CD8-positive, alpha-beta memory T cell (primary cell): Measurements from ENCODE around the gene PSMG1. TPM values are rescaled to one million over a fixed set of nuclear protein-coding genes. Genes with fewer than 3 reads are reported as not detected.
"Not testable (repeated sequence)": the region's sequence is repeated elsewhere in the genome, so short reads cannot be mapped to it uniquely, and the experiment has no call there.

Experiments
- CTCF ChIA-PET: fragments of 350-600 bp; sonication (Branson Sonifier 250); formaldehyde crosslinking; loops from one replicate; lab custom pipeline; 2021; ENCODE audit warnings: antibody characterized with exemption; lab: Charles Lee
- POLR2A ChIA-PET: fragments of 350-600 bp; sonication (Branson Sonifier 250); formaldehyde crosslinking; loops from one replicate; lab custom pipeline; 2021; ENCODE audit warnings: antibody characterized with exemption; lab: Charles Lee
- DNase-seq, 5 donors: peaks; one replicate each; pipeline versions ENCODE4 v3.0.0 to v3.0.0-alpha.2; 2020 to 2022; ENCODE audit warnings: mixed read lengths in 1 of 5
- H3K27ac ChIP-seq: one replicate; pipeline ENCODE4 v1.7.0; 2013; ENCODE audit warnings: low read depth, mild to moderate bottlenecking, low read length, moderate library complexity
- H3K27me3 ChIP-seq: 2 replicates; pipeline ENCODE4 v1.7.0; 2013; ENCODE audit warnings: low read length, mild to moderate bottlenecking; ENCODE audit not compliant: insufficient read depth, poor library complexity, severe bottlenecking
- H3K36me3 ChIP-seq: 2 replicates; pipeline ENCODE4 v1.7.0; 2013; ENCODE audit warnings: mild to moderate bottlenecking, low read length, moderate library complexity; ENCODE audit not compliant: insufficient read depth
- H3K4me1 ChIP-seq: 2 replicates; pipeline ENCODE4 v1.7.0; 2013; ENCODE audit warnings: mild to moderate bottlenecking, low read length, moderate library complexity; ENCODE audit not compliant: insufficient read depth
- H3K4me3 ChIP-seq: 2 replicates; pipeline ENCODE4 v1.7.0; 2013; ENCODE audit warnings: mild to moderate bottlenecking, low read length
- H3K9me3 ChIP-seq: 2 replicates; pipeline ENCODE4 v1.7.0; 2013; ENCODE audit warnings: mild to moderate bottlenecking, low read length
- H3K27ac Mint-ChIP-seq, 8 donors: one replicate each; pipeline ENCODE4 v1.8.0; 2020 to 2021; ENCODE audit warnings: mixed read lengths in 8 of 8, mild to moderate bottlenecking in 6 of 8, inconsistent platforms in 3 of 8, moderate library complexity in 3 of 8
- H3K27me3 Mint-ChIP-seq, 2 donors: one replicate each; pipeline ENCODE4 v1.8.0; 2020 to 2021; ENCODE audit warnings: mixed read lengths in 2 of 2, mild to moderate bottlenecking in 1 of 2, moderate library complexity in 1 of 2
- H3K36me3 Mint-ChIP-seq, 3 donors: one replicate each; pipeline ENCODE4 v1.8.0; 2020 to 2021; ENCODE audit warnings: mixed read lengths in 3 of 3, inconsistent platforms in 1 of 3, mild to moderate bottlenecking in 1 of 3
- H3K4me1 Mint-ChIP-seq, 3 donors: one replicate each; pipeline ENCODE4 v1.8.0; 2020 to 2021; ENCODE audit warnings: mixed read lengths in 3 of 3, inconsistent platforms in 1 of 3, mild to moderate bottlenecking in 1 of 3
- H3K4me3 Mint-ChIP-seq, 7 donors: one replicate each; pipeline ENCODE4 v1.8.0; 2020 to 2021; ENCODE audit warnings: mixed read lengths in 7 of 7, mild to moderate bottlenecking in 6 of 7, moderate library complexity in 4 of 7, inconsistent platforms in 2 of 7
- H3K9me3 Mint-ChIP-seq, 5 donors: one replicate each; pipeline ENCODE4 v1.8.0; 2020 to 2022; ENCODE audit warnings: mixed read lengths in 5 of 5, mild to moderate bottlenecking in 3 of 5, moderate library complexity in 2 of 5, inconsistent platforms in 1 of 5
- polyA plus RNA-seq: library from polyadenylated mRNA; unstranded; fragments of 300-500 nt; fragmentation: Illumina TruSeq; gene quantifications from one replicate; pipeline ENCODE4 v1.2.3, GENCODE V29; 2021
- total RNA-seq, 2 experiments: library from RNA; stranded (reverse); gene quantifications; one replicate each; pipeline ENCODE4 v1.2.3, GENCODE V29; 2021

PSMG1 gene
- total and polyA plus RNA-seq, 3 experiments from 2014 or later: 37.2 to 105 (median 102) TPM

- no peak overlapping the region for H3K27ac Mint-ChIP-seq
- Histone ChIP-seq H3K36me3 (no peaks in the 10 kb centered on the region), H3K4me1 (no peaks in the 10 kb centered on the region), H3K27me3 (no peaks in the 10 kb centered on the region), H3K27ac (no peak overlapping the region), H3K9me3 (no peaks in the 10 kb centered on the region), H3K4me3 (no peak overlapping the region)
- H3K4me3 Mint-ChIP-seq: no peak overlapping the region
- H3K36me3 Mint-ChIP-seq: peaks cover 0 to 7% (median 2%) of the 10 kb centered on the region in 3 donors
- ChIA-PET CTCF (no interaction called here), POLR2A (no interaction called here)
- H3K27me3 Mint-ChIP-seq: peaks cover 7 to 22% of the 10 kb centered on the region in 2 donors
- peaks cover 5 to 20% (median 17%) of the 10 kb centered on the region in 5 donors for H3K9me3 Mint-ChIP-seq
- no peaks in the 10 kb centered on the region for H3K4me1 Mint-ChIP-seq
- no peak for DNase-seq
Measured at GRCh38 chr21:39161064-39161463, 22.2 kb downstream of the PSMG1 start.

- POLR2A ChIA-PET: no interaction called here
Measured at GRCh38 chr21:39159342-39160063, 23.7 kb downstream of the PSMG1 start.

GRCh38 chr21:39157241-39157640 lies 26.0 kb downstream of the PSMG1 start:
- H3K4me3 ChIP-seq, CTCF ChIA-PET, H3K4me1 ChIP-seq, DNase-seq, H3K4me1 Mint-ChIP-seq, POLR2A ChIA-PET, H3K27ac ChIP-seq, H3K36me3 Mint-ChIP-seq, H3K9me3 Mint-ChIP-seq, H3K4me3 Mint-ChIP-seq, H3K27ac Mint-ChIP-seq, H3K36me3 ChIP-seq, H3K27me3 ChIP-seq, H3K9me3 ChIP-seq: not testable (repeated sequence)
- peaks cover 4 to 15% of the 10 kb centered on the region in 2 donors for H3K27me3 Mint-ChIP-seq

More at GRCh38 chr21:39159342-39160063, 23.7 kb downstream of the PSMG1 start:
- no peak overlapping the region for H3K4me3 Mint-ChIP-seq
- CTCF ChIA-PET: no interaction called here
- no peaks in the 10 kb centered on the region for H3K4me1 Mint-ChIP-seq
- H3K36me3 Mint-ChIP-seq: peaks cover 0 to 7% (median 2%) of the 10 kb centered on the region in 3 donors
- Histone ChIP-seq H3K4me1 (no peaks in the 10 kb centered on the region), H3K27me3 (no peaks in the 10 kb centered on the region), H3K4me3 (no peak overlapping the region), H3K27ac (no peak overlapping the region), H3K9me3 (no peaks in the 10 kb centered on the region), H3K36me3 (no peaks in the 10 kb centered on the region)
- no peak for DNase-seq
- peaks cover 4 to 14% of the 10 kb centered on the region in 2 donors for H3K27me3 Mint-ChIP-seq
- no peak overlapping the region for H3K27ac Mint-ChIP-seq
- peaks cover 4 to 13% (median 9%) of the 10 kb centered on the region in 5 donors for H3K9me3 Mint-ChIP-seq

GRCh38 chr21:39156024-39156423 lies 27.2 kb downstream of the PSMG1 start:
- Histone ChIP-seq H3K4me3 (no peak overlapping the region), H3K4me1 (no peaks in the 10 kb centered on the region), H3K27me3 (no peaks in the 10 kb centered on the region), H3K9me3 (no peaks in the 10 kb centered on the region), H3K36me3 (no peaks in the 10 kb centered on the region), H3K27ac (no peak overlapping the region)
- no peaks in the 10 kb centered on the region for H3K36me3 Mint-ChIP-seq
- ChIA-PET CTCF (no interaction called here), POLR2A (no interaction called here)
- H3K9me3 Mint-ChIP-seq: no peaks in the 10 kb centered on the region
- peaks cover 7 to 13% of the 10 kb centered on the region in 2 donors for H3K27me3 Mint-ChIP-seq
- no peak overlapping the region for H3K4me3 Mint-ChIP-seq
- DNase-seq: no peak
- H3K4me1 Mint-ChIP-seq: no peaks in the 10 kb centered on the region
- H3K27ac Mint-ChIP-seq: no peak overlapping the region

- Mint-ChIP-seq H3K27me3 (peaks cover 6 to 13% of the 10 kb centered on the region in 2 donors), H3K36me3 (no peaks in the 10 kb centered on the region)
- POLR2A ChIA-PET: no interaction called here
Measured at GRCh38 chr21:39155578-39155977, 27.7 kb downstream of the PSMG1 start.

GRCh38 chr21:39153842-39154241 lies 29.4 kb downstream of the PSMG1 start:
- no peak overlapping the region for H3K4me3 ChIP-seq
- H3K9me3 Mint-ChIP-seq: no peaks in the 10 kb centered on the region
- DNase-seq: no peak
- ChIA-PET CTCF (no interaction called here), POLR2A (no interaction called here)
- H3K9me3 ChIP-seq: no peaks in the 10 kb centered on the region
- no peak overlapping the region for H3K27ac ChIP-seq
- H3K36me3 Mint-ChIP-seq: no peaks in the 10 kb centered on the region
- H3K27ac Mint-ChIP-seq: no peak overlapping the region
- H3K36me3 ChIP-seq: no peaks in the 10 kb centered on the region
- no peaks in the 10 kb centered on the region for H3K27me3 ChIP-seq
- H3K4me1 Mint-ChIP-seq: no peaks in the 10 kb centered on the region
- H3K27me3 Mint-ChIP-seq: peaks cover 9 to 19% of the 10 kb centered on the region in 2 donors
- no peaks in the 10 kb centered on the region for H3K4me1 ChIP-seq
- no peak overlapping the region for H3K4me3 Mint-ChIP-seq

More at GRCh38 chr21:39155578-39155977, 27.7 kb downstream of the PSMG1 start:
- Mint-ChIP-seq H3K4me3 (no peak overlapping the region), H3K4me1 (no peaks in the 10 kb centered on the region), H3K27ac (no peak overlapping the region), H3K9me3 (no peaks in the 10 kb centered on the region)
- H3K4me1 ChIP-seq: no peaks in the 10 kb centered on the region
- H3K9me3 ChIP-seq: no peaks in the 10 kb centered on the region
- CTCF ChIA-PET: no interaction called here
- H3K36me3 ChIP-seq: no peaks in the 10 kb centered on the region
- no peaks in the 10 kb centered on the region for H3K27me3 ChIP-seq
- H3K27ac ChIP-seq: no peak overlapping the region
- no peak overlapping the region for H3K4me3 ChIP-seq
- no peak for DNase-seq

- peaks cover 9 to 21% of the 10 kb centered on the region in 2 donors for H3K27me3 Mint-ChIP-seq
- no peak overlapping the region for H3K4me3 Mint-ChIP-seq
Measured at GRCh38 chr21:39153373-39153772, 29.9 kb downstream of the PSMG1 start.

GRCh38 chr21:39152271-39152670 lies 31.0 kb downstream of the PSMG1 start:
- Histone ChIP-seq H3K4me1 (no peaks in the 10 kb centered on the region), H3K9me3 (no peaks in the 10 kb centered on the region), H3K4me3 (no peak overlapping the region), H3K27ac (no peak overlapping the region), H3K27me3 (no peaks in the 10 kb centered on the region), H3K36me3 (no peaks in the 10 kb centered on the region)
- ChIA-PET CTCF (no interaction called here), POLR2A (no interaction called here)
- Mint-ChIP-seq H3K36me3 (no peaks in the 10 kb centered on the region), H3K4me1 (no peaks in the 10 kb centered on the region), H3K27me3 (peaks cover 9 to 22% of the 10 kb centered on the region in 2 donors), H3K4me3 (no peak overlapping the region), H3K9me3 (no peaks in the 10 kb centered on the region), H3K27ac (no peak overlapping the region)
- DNase-seq: no peak

More at GRCh38 chr21:39153373-39153772, 29.9 kb downstream of the PSMG1 start:
- Mint-ChIP-seq H3K4me1 (no peaks in the 10 kb centered on the region), H3K36me3 (no peaks in the 10 kb centered on the region), H3K27ac (no peak overlapping the region), H3K9me3 (no peaks in the 10 kb centered on the region)
- POLR2A ChIA-PET: no interaction called here
- no peak overlapping the region for H3K27ac ChIP-seq
- DNase-seq: no peak
- no peaks in the 10 kb centered on the region for H3K36me3 ChIP-seq
- CTCF ChIA-PET: no interaction called here
- H3K9me3 ChIP-seq: no peaks in the 10 kb centered on the region
- no peaks in the 10 kb centered on the region for H3K4me1 ChIP-seq
- H3K27me3 ChIP-seq: no peaks in the 10 kb centered on the region
- no peak overlapping the region for H3K4me3 ChIP-seq
